ENCODE measurements around the gene RNF103.

DNA sequence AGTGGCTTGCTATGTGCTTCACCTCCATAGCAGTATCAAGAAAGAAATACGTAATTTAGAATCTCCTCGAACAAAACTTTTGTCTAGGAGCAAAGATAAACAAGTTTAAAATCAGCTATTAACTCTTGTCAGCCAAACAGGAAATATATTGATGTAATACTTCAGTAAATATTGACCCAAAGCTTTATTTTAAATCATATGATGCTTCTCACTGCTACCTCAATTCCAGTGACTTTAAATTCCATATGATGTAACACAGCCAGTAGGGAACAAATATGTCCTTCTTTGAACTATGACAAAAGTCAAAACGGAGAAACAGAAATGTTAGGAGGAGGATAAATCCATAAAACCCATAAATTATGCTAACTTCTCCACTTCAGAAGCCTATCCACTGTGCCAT is 7.2 kb downstream of the RNF103 start:
- TF ChIP-seq CTCF (IDR thresholded peaks at IDR 0.05) (no peak), POLR2AphosphoS5 (IDR thresholded peaks at IDR 0.05) (no peak)

All from breast epithelium (tissue), 3 donors.